ENCODE data around the gene HTR7.

- TF ChIP-seq CTCF (optimal IDR thresholded peaks at IDR 0.05 in 1 of 3, IDR thresholded peaks at IDR 0.05 in 1 of 3, conservative IDR thresholded peaks at IDR 0.05 in 1 of 3; ENCODE audit: extremely low read depth in 1 of 3, insufficient read depth in 2 of 3, low read length in 3 of 3) (no peak), EZH2 (IDR thresholded peaks at IDR 0.05; ENCODE audit: low read length) (no peak)
These were observed 119.0 kb downstream of the HTR7 start for GRCh38 chr10:90738885-90739284.
